PFSK-1 (cell line): ENCODE data around the gene TSHB.

Source experiments
- FOXP2 ChIP-seq: optimal IDR thresholded peaks from 2 replicates; pipeline ENCODE3; 2011; ENCODE audit warnings: borderline replicate concordance, control low read depth, inconsistent platforms; ENCODE audit not compliant: insufficient read depth; ENCODE audit errors: extremely low read length, extremely low read depth
- POLR2AphosphoS5 ChIP-seq: IDR thresholded peaks from 2 replicates; pipeline ENCODE4 v1.6.1; 2012; ENCODE audit warnings: low read depth, mild to moderate bottlenecking, control low read depth, low read length, moderate library complexity
- SIN3A ChIP-seq: IDR thresholded peaks from 2 replicates; pipeline ENCODE4 v1.6.1; 2012; ENCODE audit warnings: mild to moderate bottlenecking, low read length, moderate library complexity, borderline replicate concordance; ENCODE audit not compliant: insufficient read depth
- TAF1 ChIP-seq: IDR thresholded peaks from 2 replicates; pipeline ENCODE4 v1.6.1; 2012; ENCODE audit warnings: low read length, control low read depth, borderline replicate concordance; ENCODE audit not compliant: insufficient read depth
- TF ChIP-seq, protein P1 (sequence below), 2 experiments: IDR thresholded peaks; 2 replicates each; pipeline versions ENCODE4 v1.6.1 to v1.8.0; 2011 to 2012; ENCODE audit warnings: low read depth in 2 of 2, low read length in 2 of 2, control low read depth in 1 of 2, inconsistent platforms in 1 of 2, mild to moderate bottlenecking in 1 of 2, moderate library complexity in 1 of 2; ENCODE audit not compliant: insufficient read depth in 1 of 2

TSHB gene

GRCh38 chr1:115023593-115023992, 6.0 kb upstream of the TSHB start:
- TF ChIP-seq SIN3A (no peak), FOXP2 (no peak), POLR2AphosphoS5 (no peak), TAF1 (no peak)
- TF ChIP-seq, protein P1, sequence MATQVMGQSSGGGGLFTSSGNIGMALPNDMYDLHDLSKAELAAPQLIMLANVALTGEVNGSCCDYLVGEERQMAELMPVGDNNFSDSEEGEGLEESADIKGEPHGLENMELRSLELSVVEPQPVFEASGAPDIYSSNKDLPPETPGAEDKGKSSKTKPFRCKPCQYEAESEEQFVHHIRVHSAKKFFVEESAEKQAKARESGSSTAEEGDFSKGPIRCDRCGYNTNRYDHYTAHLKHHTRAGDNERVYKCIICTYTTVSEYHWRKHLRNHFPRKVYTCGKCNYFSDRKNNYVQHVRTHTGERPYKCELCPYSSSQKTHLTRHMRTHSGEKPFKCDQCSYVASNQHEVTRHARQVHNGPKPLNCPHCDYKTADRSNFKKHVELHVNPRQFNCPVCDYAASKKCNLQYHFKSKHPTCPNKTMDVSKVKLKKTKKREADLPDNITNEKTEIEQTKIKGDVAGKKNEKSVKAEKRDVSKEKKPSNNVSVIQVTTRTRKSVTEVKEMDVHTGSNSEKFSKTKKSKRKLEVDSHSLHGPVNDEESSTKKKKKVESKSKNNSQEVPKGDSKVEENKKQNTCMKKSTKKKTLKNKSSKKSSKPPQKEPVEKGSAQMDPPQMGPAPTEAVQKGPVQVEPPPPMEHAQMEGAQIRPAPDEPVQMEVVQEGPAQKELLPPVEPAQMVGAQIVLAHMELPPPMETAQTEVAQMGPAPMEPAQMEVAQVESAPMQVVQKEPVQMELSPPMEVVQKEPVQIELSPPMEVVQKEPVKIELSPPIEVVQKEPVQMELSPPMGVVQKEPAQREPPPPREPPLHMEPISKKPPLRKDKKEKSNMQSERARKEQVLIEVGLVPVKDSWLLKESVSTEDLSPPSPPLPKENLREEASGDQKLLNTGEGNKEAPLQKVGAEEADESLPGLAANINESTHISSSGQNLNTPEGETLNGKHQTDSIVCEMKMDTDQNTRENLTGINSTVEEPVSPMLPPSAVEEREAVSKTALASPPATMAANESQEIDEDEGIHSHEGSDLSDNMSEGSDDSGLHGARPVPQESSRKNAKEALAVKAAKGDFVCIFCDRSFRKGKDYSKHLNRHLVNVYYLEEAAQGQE (IDR thresholded peaks at IDR 0.05; ENCODE audit: insufficient read depth in 1 of 2, low read depth in 2 of 2, low read length in 2 of 2) = no peak

GRCh38 chr1:115031595-115031994, 2.0 kb downstream of the TSHB start:
- no peak for TF ChIP-seq POLR2AphosphoS5

GRCh38 chr1:115035652-115036051, 6.0 kb downstream of the TSHB start:
- no peak for TF ChIP-seq SIN3A

GRCh38 chr1:115036814-115037507, 7.3 kb downstream of the TSHB start:
- TF ChIP-seq FOXP2 = no peak
- TF ChIP-seq POLR2AphosphoS5 = no peak
- TF ChIP-seq TAF1 = no peak
- no peak for TF ChIP-seq SIN3A
- TF ChIP-seq, protein P1 (IDR thresholded peaks at IDR 0.05; ENCODE audit: insufficient read depth in 1 of 2, low read depth in 2 of 2, low read length in 2 of 2) = no peak

DNA sequence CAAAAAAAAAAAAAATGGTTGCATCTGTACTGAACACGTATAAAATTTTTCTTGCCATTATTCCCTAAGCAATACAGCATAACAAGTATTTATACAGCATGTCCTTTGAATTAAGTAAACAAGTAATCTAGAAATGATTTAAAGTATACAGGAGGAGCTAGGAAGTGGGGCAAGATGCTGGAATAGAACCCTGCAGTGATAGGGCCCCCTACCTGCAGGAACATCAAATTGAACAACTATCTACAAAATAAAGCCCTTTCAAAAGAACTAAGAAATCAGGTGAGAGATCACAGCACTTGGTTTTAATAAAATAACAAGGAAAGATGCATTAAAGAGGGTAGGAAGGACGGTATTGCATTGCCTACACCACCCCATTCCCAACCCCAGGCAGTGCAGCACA, 10.9 kb downstream of the TSHB start:
- TF ChIP-seq POLR2AphosphoS5 (no peak), TAF1 (no peak), SIN3A (no peak), FOXP2 (no peak)
- TF ChIP-seq, protein P1 (IDR thresholded peaks at IDR 0.05; ENCODE audit: insufficient read depth in 1 of 2, low read depth in 2 of 2, low read length in 2 of 2) = no peak

DNA sequence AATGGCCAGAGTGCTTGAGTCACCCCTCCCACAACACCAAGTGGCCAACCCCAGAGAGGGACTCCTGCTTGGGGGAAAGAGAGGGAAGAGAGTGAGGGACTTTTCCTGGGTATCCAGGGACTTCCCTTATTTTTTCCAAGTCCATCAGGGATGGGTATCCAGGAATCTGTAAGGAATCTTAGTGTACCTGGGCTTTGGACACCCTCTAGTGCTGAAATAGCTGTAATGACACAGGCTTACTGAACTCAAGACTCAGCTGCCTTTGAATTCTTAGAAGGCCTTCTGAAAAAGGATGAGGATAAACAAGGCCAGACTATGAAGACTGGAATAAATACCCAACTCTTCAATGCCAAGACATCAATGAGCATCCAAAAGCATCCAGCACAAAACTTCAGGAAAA, 12.0 kb downstream of the TSHB start:
- TF ChIP-seq TAF1 = no peak
- TF ChIP-seq SIN3A = no peak
- TF ChIP-seq, protein P1 (IDR thresholded peaks at IDR 0.05; ENCODE audit: insufficient read depth in 1 of 2, low read depth in 2 of 2, low read length in 2 of 2) = no peak
- no peak for TF ChIP-seq FOXP2
- TF ChIP-seq POLR2AphosphoS5 = no peak
